ENCODE results near the gene DCUN1D2.

Gene DCUN1D2

GRCh38 chr13:113475911-113476310, 14.6 kb downstream of the DCUN1D2 start:
- Histone ChIP-seq H3K9me2 (replicated peaks; ENCODE audit: insufficient read depth, low read length) (no peaks in the 10 kb centered on the region), H3K9ac (ENCODE audit: low read length) (no peak overlapping the region), H3K36me3 (replicated peaks; ENCODE audit: insufficient read depth, low read length) (no peaks in the 10 kb centered on the region; the same call in none of the 2 replicates), H2AFZ (ENCODE audit: low read length) (no peak overlapping the region), H3K27ac (ENCODE audit: low read length) (no peak overlapping the region), H3K4me2 (ENCODE audit: low read depth, low read length) (no peak overlapping the region), H3K79me2 (ENCODE audit: low read length) (peaks cover 7% of the 10 kb centered on the region; the same call in 1 of the 2 replicates), H3F3A (ENCODE audit: insufficient read depth, low read length) (no peaks in the 10 kb centered on the region), H3K4me1 (ENCODE audit: low read length) (no peaks in the 10 kb centered on the region), H3K4me3 (ENCODE audit: low read length) (no peak overlapping the region), H3K9me3 (replicated peaks; ENCODE audit: insufficient read depth, low read length) (no peaks in the 10 kb centered on the region), H3K27me3 (replicated peaks; ENCODE audit: insufficient read depth, low read length) (no peaks in the 10 kb centered on the region), H4K20me1 (ENCODE audit: insufficient read depth, low read length) (no peaks in the 10 kb centered on the region)
- TF ChIP-seq CTCF (IDR thresholded peaks at IDR 0.05; ENCODE audit: low read length) (no peak), EZH2 (optimal IDR thresholded peaks at IDR 0.05; ENCODE audit: low read depth, low read length) (no peak), EZH2phosphoT487 (IDR thresholded peaks at IDR 0.05; ENCODE audit: low read length) (no peak)
- DNase-seq: no peak

GRCh38 chr13:113475280-113475679, 15.2 kb downstream of the DCUN1D2 start:
- H2AFZ ChIP-seq (ENCODE audit: low read length): no peak overlapping the region
- H4K20me1 ChIP-seq (ENCODE audit: insufficient read depth, low read length): no peaks in the 10 kb centered on the region
- TF ChIP-seq EZH2phosphoT487 (IDR thresholded peaks at IDR 0.05; ENCODE audit: low read length) (no peak), CTCF (IDR thresholded peaks at IDR 0.05; ENCODE audit: low read length) (no peak), EZH2 (optimal IDR thresholded peaks at IDR 0.05; ENCODE audit: low read depth, low read length) (no peak)
- no peak overlapping the region for H3K27ac ChIP-seq (ENCODE audit: low read length)
- no peak for DNase-seq
- H3K9me3 ChIP-seq (replicated peaks; ENCODE audit: insufficient read depth, low read length): no peaks in the 10 kb centered on the region
- no peaks in the 10 kb centered on the region for H3F3A ChIP-seq (ENCODE audit: insufficient read depth, low read length)
- no peaks in the 10 kb centered on the region for H3K4me1 ChIP-seq (ENCODE audit: low read length)
- H3K9me2 ChIP-seq (replicated peaks; ENCODE audit: insufficient read depth, low read length): no peaks in the 10 kb centered on the region
- no peaks in the 10 kb centered on the region; the same call in 1 of the 2 replicates for H3K36me3 ChIP-seq (replicated peaks; ENCODE audit: insufficient read depth, low read length)
- H3K27me3 ChIP-seq (replicated peaks; ENCODE audit: insufficient read depth, low read length): no peaks in the 10 kb centered on the region
- no peak overlapping the region for H3K9ac ChIP-seq (ENCODE audit: low read length)
- no peak overlapping the region for H3K4me2 ChIP-seq (ENCODE audit: low read depth, low read length)
- H3K4me3 ChIP-seq (ENCODE audit: low read length): no peak overlapping the region
- peaks cover 4% of the 10 kb centered on the region; the same call in 1 of the 2 replicates for H3K79me2 ChIP-seq (ENCODE audit: low read length)

GRCh38 chr13:113474179-113474578, 16.3 kb downstream of the DCUN1D2 start:
- Histone ChIP-seq H2AFZ (ENCODE audit: low read length) (no peak overlapping the region), H3K4me3 (ENCODE audit: low read length) (no peak overlapping the region), H4K20me1 (ENCODE audit: insufficient read depth, low read length) (no peaks in the 10 kb centered on the region), H3K9me3 (replicated peaks; ENCODE audit: insufficient read depth, low read length) (no peaks in the 10 kb centered on the region), H3K79me2 (ENCODE audit: low read length) (peaks cover 4% of the 10 kb centered on the region; the same call in 1 of the 2 replicates), H3K4me2 (ENCODE audit: low read depth, low read length) (no peak overlapping the region), H3K36me3 (replicated peaks; ENCODE audit: insufficient read depth, low read length) (no peaks in the 10 kb centered on the region; the same call in 1 of the 2 replicates), H3F3A (ENCODE audit: insufficient read depth, low read length) (no peaks in the 10 kb centered on the region), H3K9me2 (replicated peaks; ENCODE audit: insufficient read depth, low read length) (no peaks in the 10 kb centered on the region), H3K27me3 (replicated peaks; ENCODE audit: insufficient read depth, low read length) (no peaks in the 10 kb centered on the region), H3K4me1 (ENCODE audit: low read length) (no peaks in the 10 kb centered on the region), H3K27ac (ENCODE audit: low read length) (no peak overlapping the region), H3K9ac (ENCODE audit: low read length) (no peak overlapping the region)
- DNase-seq: no peak
- no peak for TF ChIP-seq EZH2 (optimal IDR thresholded peaks at IDR 0.05; ENCODE audit: low read depth, low read length)
- no peak for TF ChIP-seq EZH2phosphoT487 (IDR thresholded peaks at IDR 0.05; ENCODE audit: low read length)
- TF ChIP-seq CTCF (IDR thresholded peaks at IDR 0.05; ENCODE audit: low read length): no peak
